GM23338 (cell line): ENCODE data around the gene SETX. TPM values are rescaled to one million over a fixed set of nuclear protein-coding genes. Genes with fewer than 3 reads are reported as not detected.

Experiments used
- ATAC-seq: fragments of 200-7000 bp; cut with Tn5 transposase; 3 replicates; pipeline ENCODE4 v1.9.1; 2020
- DNase-seq: peaks from one replicate; pipeline ENCODE4 v3.0.0-alpha.2; 2015; ENCODE audit warnings: low spot score
- H2AFZ ChIP-seq: fragments of 200-600 bp; sonication (generic); 2 replicates; pipeline ENCODE4 v1.8.0; 2016; ENCODE audit warnings: antibody characterized with exemption, mild to moderate bottlenecking, moderate library complexity
- H3F3A ChIP-seq: fragments of 200-600 bp; sonication (generic); replicated peaks from 2 replicates; pipeline ENCODE4 v1.8.0; 2017; ENCODE audit warnings: antibody characterized with exemption, mixed run types, low read depth
- H3K27ac ChIP-seq: fragments of 200-600 bp; sonication (generic); 2 replicates; pipeline ENCODE4 v1.6.1; 2016; ENCODE audit warnings: low read depth
- H3K27me3 ChIP-seq: fragments of 200-600 bp; sonication (generic); 2 replicates; pipeline ENCODE4 v1.8.0; 2016; ENCODE audit warnings: mild to moderate bottlenecking, mixed run types, moderate library complexity; ENCODE audit not compliant: insufficient read depth
- H3K36me3 ChIP-seq: fragments of 200-600 bp; sonication (generic); 2 replicates; pipeline ENCODE4 v1.8.0; 2016; ENCODE audit warnings: mild to moderate bottlenecking; ENCODE audit not compliant: insufficient read depth
- H3K4me1 ChIP-seq: fragments of 200-600 bp; sonication (generic); 2 replicates; pipeline ENCODE4 v1.8.0; 2016; ENCODE audit warnings: mild to moderate bottlenecking, moderate library complexity; ENCODE audit not compliant: insufficient read depth
- H3K4me2 ChIP-seq: fragments of 200-600 bp; sonication (generic); 2 replicates; pipeline ENCODE4 v1.7.1; 2017; ENCODE audit warnings: mixed run types
- H3K4me3 ChIP-seq: fragments of 200-600 bp; sonication (generic); 2 replicates; pipeline ENCODE4 v1.6.1; 2016; ENCODE audit warnings: mixed run types
- H3K79me2 ChIP-seq: fragments of 200-600 bp; sonication (generic); replicated peaks from 2 replicates; pipeline ENCODE4 v1.8.0; 2017; ENCODE audit warnings: mild to moderate bottlenecking; ENCODE audit not compliant: insufficient read depth
- H3K9me2 ChIP-seq: fragments of 200-600 bp; sonication (generic); 2 replicates; pipeline ENCODE4 v1.8.0; 2017; ENCODE audit not compliant: insufficient read depth
- H4K20me1 ChIP-seq: fragments of 200-600 bp; sonication (generic); replicated peaks from 2 replicates; pipeline ENCODE4 v1.8.0; 2017; ENCODE audit warnings: mild to moderate bottlenecking; ENCODE audit not compliant: insufficient read depth
- H3K27ac Mint-ChIP-seq: 2 replicates; pipeline ENCODE4 v1.8.0; 2020; ENCODE audit warnings: inconsistent platforms, mild to moderate bottlenecking, moderate library complexity, mixed read lengths
- H3K27me3 Mint-ChIP-seq: 3 replicates; pipeline ENCODE4 v1.8.0; 2022; ENCODE audit warnings: low read depth, mild to moderate bottlenecking, moderate library complexity, mixed read lengths, inconsistent platforms; ENCODE audit not compliant: insufficient read depth, poor library complexity
- H3K36me3 Mint-ChIP-seq: 3 replicates; pipeline ENCODE4 v1.8.0; 2021; ENCODE audit warnings: low read depth, mild to moderate bottlenecking, inconsistent platforms, moderate library complexity, mixed read lengths
- H3K4me1 Mint-ChIP-seq: 3 replicates; pipeline ENCODE4 v1.8.0; 2020; ENCODE audit warnings: mild to moderate bottlenecking, inconsistent platforms, mixed read lengths
- H3K4me3 Mint-ChIP-seq: 3 replicates; pipeline ENCODE4 v1.8.0; 2021; ENCODE audit warnings: moderate library complexity, mild to moderate bottlenecking, inconsistent platforms, mixed read lengths
- H3K9me3 Mint-ChIP-seq: 3 replicates; pipeline ENCODE4 v1.8.0; 2020; ENCODE audit warnings: moderate library complexity, mild to moderate bottlenecking, inconsistent platforms, mixed read lengths
- EZH2 ChIP-seq: fragments of 200-600 bp; sonication (generic); IDR thresholded peaks from one replicate; pipeline ENCODE4 v1.8.0; 2017; ENCODE audit warnings: antibody characterized with exemption, mild to moderate bottlenecking, low read depth; ENCODE audit not compliant: unreplicated experiment
- JUNB ChIP-seq: IDR thresholded peaks from one replicate; pipeline ENCODE4 v1.6.1; 2016; ENCODE audit warnings: antibody characterized with exemption; ENCODE audit not compliant: unreplicated experiment
- POLR2AphosphoS5 ChIP-seq: IDR thresholded peaks from 2 replicates; pipeline ENCODE4 v1.6.1; 2016; ENCODE audit warnings: antibody characterized with exemption, low read depth
- STAT1 ChIP-seq: IDR thresholded peaks from one replicate; pipeline ENCODE4 v1.6.1; 2016; ENCODE audit warnings: antibody characterized with exemption; ENCODE audit not compliant: unreplicated experiment
- ZNF114 ChIP-seq: fragments of 250-450 bp; sonication (Bioruptor Pico); IDR thresholded peaks from 2 replicates; pipeline ENCODE4 v1.5.0; 2020; ENCODE audit warnings: mild to moderate bottlenecking, moderate library complexity
- ZNF462 ChIP-seq: fragments of 250-450 bp; sonication (Bioruptor Pico); IDR thresholded peaks from 2 replicates; pipeline ENCODE4 v1.5.0; 2020; ENCODE audit warnings: mild to moderate bottlenecking, moderate library complexity
- polyA plus RNA-seq: library from polyadenylated mRNA; unstranded; fragments of >200 nt; fragmentation: Nextera tagmentation; extraction: Ambion mirVana; gene quantifications from 2 replicates; pipeline ENCODE4 v1.2.1, GENCODE V29; 2016
- total RNA-seq: library from RNA; depleted of rRNA; stranded (reverse); fragments of >200 nt; shearing (Covaris generic); gene quantifications from 2 replicates; pipeline ENCODE4 v1.2.3, GENCODE V29; 2014
- TF ChIP-seq, protein P1 (sequence below), 2 experiments: fragments of 200-600 bp in 1 of 2; sonication (generic) in 1 of 2; conservative IDR thresholded peaks; 2 replicates each; pipeline versions ENCODE4 v1.5.1 to v1.6.1; 2016 to 2017; ENCODE audit warnings: antibody characterized with exemption in 2 of 2, low read depth in 2 of 2, mild to moderate bottlenecking in 2 of 2, moderate library complexity in 1 of 2

Gene SETX
- total and polyA plus RNA-seq, 2 experiments from 2014 or later, result 17.5 to 49.9 TPM

- TF ChIP-seq, protein P1, sequence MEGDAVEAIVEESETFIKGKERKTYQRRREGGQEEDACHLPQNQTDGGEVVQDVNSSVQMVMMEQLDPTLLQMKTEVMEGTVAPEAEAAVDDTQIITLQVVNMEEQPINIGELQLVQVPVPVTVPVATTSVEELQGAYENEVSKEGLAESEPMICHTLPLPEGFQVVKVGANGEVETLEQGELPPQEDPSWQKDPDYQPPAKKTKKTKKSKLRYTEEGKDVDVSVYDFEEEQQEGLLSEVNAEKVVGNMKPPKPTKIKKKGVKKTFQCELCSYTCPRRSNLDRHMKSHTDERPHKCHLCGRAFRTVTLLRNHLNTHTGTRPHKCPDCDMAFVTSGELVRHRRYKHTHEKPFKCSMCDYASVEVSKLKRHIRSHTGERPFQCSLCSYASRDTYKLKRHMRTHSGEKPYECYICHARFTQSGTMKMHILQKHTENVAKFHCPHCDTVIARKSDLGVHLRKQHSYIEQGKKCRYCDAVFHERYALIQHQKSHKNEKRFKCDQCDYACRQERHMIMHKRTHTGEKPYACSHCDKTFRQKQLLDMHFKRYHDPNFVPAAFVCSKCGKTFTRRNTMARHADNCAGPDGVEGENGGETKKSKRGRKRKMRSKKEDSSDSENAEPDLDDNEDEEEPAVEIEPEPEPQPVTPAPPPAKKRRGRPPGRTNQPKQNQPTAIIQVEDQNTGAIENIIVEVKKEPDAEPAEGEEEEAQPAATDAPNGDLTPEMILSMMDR (conservative IDR thresholded peaks at IDR 0.05; ENCODE audit: low read depth in 2 of 2), result no peak
- no peak for TF ChIP-seq ZNF114 (CRISPR knock-in tag)
- no peak for TF ChIP-seq ZNF462 (CRISPR knock-in tag)
- TF ChIP-seq JUNB, result no peak
- TF ChIP-seq EZH2, result no peak
Measured at GRCh38 chr9:132239518-132239917, 115.3 kb downstream of the SETX start (continued).

- no peak overlapping the region for H2AFZ ChIP-seq
- H3K27me3 ChIP-seq, result peaks cover 20% of the 10 kb centered on the region
- H3K27ac ChIP-seq, result no peak overlapping the region
- H3K4me1 ChIP-seq, result peaks cover 16% of the 10 kb centered on the region
- no peaks in the 10 kb centered on the region for H4K20me1 ChIP-seq
- Mint-ChIP-seq H3K36me3 (no peaks in the 10 kb centered on the region), H3K9me3 (no peaks in the 10 kb centered on the region), H3K27ac (no peak overlapping the region), H3K27me3 (peaks cover 41% of the 10 kb centered on the region), H3K4me3 (no peak overlapping the region), H3K4me1 (peaks cover 20% of the 10 kb centered on the region)
- no peaks in the 10 kb centered on the region for H3K79me2 ChIP-seq
- H3K4me2 ChIP-seq, result no peak overlapping the region
- no peaks in the 10 kb centered on the region for H3K36me3 ChIP-seq
- no peak overlapping the region for H3K4me3 ChIP-seq
- no peaks in the 10 kb centered on the region for H3K9me2 ChIP-seq
- ATAC-seq (no peak), DNase-seq (no peak)
- H3F3A ChIP-seq, result 0 out of 2 replicates have a peak, but pooled peaks cover 4% of the 10 kb centered on the region
- no peak for TF ChIP-seq POLR2AphosphoS5
- TF ChIP-seq ZNF462 (CRISPR knock-in tag), result no peak
- no peak for TF ChIP-seq ZNF114 (CRISPR knock-in tag)
- no peak for TF ChIP-seq EZH2
- no peak for TF ChIP-seq STAT1
Measured at GRCh38 chr9:132238992-132239391, 115.8 kb downstream of the SETX start.
